Stimulated activated naive CD8-positive, alpha-beta T cell treated with anti-CD3 and anti-CD28 coated beads, Interleukin-15, Interleukin-2, amounts not matched to agents 100 U/mL and 50 U/mL, for 24 hours (primary cell): Measurements from ENCODE around the gene BIRC3.
"Not testable (repeated sequence)": the region's sequence is repeated elsewhere in the genome, so short reads cannot be mapped to it uniquely, and the experiment has no call there.

Source experiments
- ATAC-seq: fragments of 150-1000 bp; cut with Tn5 transposase; one replicate; pipeline ENCODE4 v1.10.0; 2021
- DNase-seq: peaks from one replicate; pipeline ENCODE4 v3.0.0; 2021

The BIRC3 gene

GRCh38 chr11:102296757-102297156 lies 20.5 kb upstream of the BIRC3 start:
- ATAC-seq, DNase-seq: not testable (repeated sequence)

GRCh38 chr11:102300837-102301236 lies 16.4 kb upstream of the BIRC3 start:
- ATAC-seq, DNase-seq: not testable (repeated sequence)

- no peak for DNase-seq
- no peak for ATAC-seq
Measured at GRCh38 chr11:102302241-102302640, 15.0 kb upstream of the BIRC3 start.

DNA sequence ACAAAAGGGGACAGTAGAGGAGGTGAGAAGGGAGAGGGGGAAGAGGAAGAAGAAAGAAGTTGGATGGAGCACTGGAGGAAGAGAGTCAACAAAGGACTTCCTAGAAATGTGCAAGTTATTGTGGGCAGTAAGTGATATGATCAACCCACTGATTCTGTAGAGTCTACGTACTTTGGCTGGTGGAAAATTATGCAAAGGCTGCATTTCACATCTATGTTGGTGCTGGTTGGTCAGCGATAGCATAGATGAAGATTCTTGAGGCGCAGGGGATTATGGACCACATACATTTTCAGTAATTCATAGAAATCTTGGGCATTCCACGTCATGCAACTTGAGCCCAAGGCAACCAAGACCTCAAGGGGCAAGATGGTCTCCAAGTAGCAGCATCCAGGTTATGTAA lies 12.6 kb upstream of the BIRC3 start:
- ATAC-seq = peak; percentile 48
- no peak for DNase-seq

- no peak for DNase-seq
- no peak for ATAC-seq
Measured at GRCh38 chr11:102305352-102306047, 11.8 kb upstream of the BIRC3 start.

DNA sequence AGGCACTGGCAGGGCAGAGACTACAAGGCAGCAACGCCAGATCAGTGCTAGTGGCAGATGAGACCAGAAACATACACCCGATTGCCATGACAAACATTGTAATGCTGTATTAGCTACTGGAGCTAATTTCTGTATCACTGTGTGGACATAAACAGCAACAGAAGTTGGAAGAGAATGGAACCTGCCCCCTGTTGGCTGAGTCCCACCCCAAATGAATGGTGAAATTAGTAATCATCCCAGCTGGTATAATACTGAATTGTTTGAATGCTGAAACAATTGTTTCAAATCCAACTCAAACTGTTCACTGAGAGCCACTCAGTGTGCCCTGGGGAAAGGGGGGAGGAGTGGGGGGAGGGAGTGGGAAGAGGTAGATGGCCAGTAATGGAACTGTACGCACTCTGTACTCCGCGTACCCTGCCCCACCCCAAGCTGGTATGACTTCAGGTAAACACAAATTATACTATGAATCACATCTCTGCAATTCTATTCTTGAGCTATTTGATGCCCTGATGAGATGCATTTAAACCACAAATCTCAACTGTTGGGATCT lies 11.2 kb upstream of the BIRC3 start:
- ATAC-seq = peak; percentile 36
- no peak for DNase-seq

- peak; percentile 50 for ATAC-seq
- no peak for DNase-seq
Measured at GRCh38 chr11:102306817-102307726, 10.2 kb upstream of the BIRC3 start.

DNA sequence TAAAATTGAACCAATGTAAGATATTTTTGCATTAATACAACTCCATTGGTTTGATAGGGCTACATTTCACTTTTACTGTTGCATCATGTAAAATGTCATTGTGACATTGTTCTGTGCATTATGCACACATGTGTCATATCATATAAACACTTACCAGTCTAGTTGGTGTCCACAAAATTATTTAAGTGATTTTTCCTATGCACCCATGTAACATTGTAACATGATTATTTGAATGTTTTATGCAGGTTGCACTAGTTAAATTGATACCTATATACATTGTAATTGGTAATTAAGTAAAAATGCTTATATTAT lies 9.6 kb upstream of the BIRC3 start:
- DNase-seq (no peak), ATAC-seq (no peak)

- no peak for DNase-seq
Measured at GRCh38 chr11:102309621-102310541, 7.4 kb upstream of the BIRC3 start.

DNA sequence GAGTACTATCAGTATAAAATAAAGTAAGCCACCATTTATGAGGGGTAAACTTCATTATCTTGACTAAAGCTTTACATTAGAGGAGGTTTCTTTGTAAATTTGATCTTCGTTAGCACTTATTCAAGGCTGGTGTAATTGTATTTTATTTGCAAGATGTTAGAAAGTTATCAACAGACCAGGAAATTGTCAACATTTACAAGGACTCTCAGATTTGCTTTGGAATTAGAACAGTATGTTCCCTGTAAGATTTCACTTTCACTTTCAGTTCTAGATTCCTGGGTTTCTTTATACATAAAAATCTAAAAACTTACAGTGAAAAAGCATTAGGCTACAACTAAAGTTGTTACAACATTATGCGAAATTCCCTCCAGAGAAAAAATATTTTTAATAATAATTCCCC lies 4.6 kb upstream of the BIRC3 start:
- DNase-seq = no peak
- ATAC-seq = no peak

More at GRCh38 chr11:102309621-102310541, 7.4 kb upstream of the BIRC3 start:
- no peak for ATAC-seq

DNA sequence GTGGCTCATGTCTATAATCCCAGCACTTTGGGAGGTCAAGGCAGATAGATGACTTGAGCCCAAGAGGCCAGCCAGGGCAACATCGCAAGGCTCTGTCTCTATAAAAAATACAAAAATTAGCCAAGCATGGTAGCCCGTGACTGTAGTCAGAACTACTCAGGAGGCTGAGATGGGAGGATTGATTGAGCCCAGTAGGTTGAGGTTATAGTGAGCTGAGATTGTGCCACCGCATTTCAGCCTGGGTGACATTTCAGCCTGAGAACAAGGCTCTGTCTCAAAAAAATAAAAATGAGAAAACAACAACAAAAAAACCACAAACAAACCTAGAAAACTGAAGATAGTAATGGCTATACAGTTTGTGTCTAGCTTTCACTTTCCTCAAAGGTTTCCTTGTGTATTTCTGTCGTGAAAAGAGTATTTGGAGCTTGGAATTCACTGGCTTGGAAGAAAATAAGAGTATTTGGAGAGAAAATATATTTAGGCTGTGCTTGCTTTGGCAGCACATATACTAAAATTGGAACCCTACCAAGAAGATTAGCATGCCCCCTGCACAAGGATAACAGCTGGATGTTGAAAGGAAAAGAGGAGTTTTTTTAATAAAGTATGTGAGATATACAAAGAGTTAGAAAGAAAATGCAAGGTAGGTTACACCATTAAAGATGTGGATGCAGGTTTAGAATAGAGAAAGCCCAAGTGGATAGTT lies 3.9 kb upstream of the BIRC3 start:
- no peak for DNase-seq
- no peak for ATAC-seq

- DNase-seq (no peak), ATAC-seq (no peak)
Measured at GRCh38 chr11:102314784-102315183, 2.5 kb upstream of the BIRC3 start.

GRCh38 chr11:102316346-102316904 lies 859 bp upstream of the BIRC3 start:
- DNase-seq = no peak
- no peak for ATAC-seq

GRCh38 chr11:102317768-102318103 lies 452 bp downstream of the BIRC3 start:
- DNase-seq (no peak), ATAC-seq (no peak)

DNA sequence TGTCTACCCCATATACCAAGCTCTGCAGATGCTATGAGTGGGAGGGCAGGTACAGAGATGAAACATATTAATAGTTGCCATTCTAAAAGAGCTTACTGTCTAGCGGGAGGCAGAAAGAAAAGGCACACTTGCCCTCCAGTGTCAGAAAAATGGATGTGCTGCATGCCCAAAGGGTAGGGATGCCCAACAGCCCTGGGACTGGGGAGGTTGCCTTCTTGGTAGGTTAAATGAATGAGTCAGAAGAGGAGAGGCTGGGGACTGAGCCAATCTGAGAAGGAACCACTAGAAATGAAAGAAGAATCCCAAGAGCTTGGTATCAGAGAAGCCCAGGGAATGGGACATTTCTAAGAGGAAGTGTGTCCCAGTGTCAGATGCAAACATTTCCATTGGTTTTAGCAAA lies 1.2 kb downstream of the BIRC3 start:
- ATAC-seq = peak; percentile 27

GRCh38 chr11:102319544-102319943 lies 2.3 kb downstream of the BIRC3 start:
- ATAC-seq (no peak), DNase-seq (no peak)

More for the DNA sequence above, 1.2 kb downstream of the BIRC3 start:
- peak; percentile 65 for DNase-seq

DNA sequence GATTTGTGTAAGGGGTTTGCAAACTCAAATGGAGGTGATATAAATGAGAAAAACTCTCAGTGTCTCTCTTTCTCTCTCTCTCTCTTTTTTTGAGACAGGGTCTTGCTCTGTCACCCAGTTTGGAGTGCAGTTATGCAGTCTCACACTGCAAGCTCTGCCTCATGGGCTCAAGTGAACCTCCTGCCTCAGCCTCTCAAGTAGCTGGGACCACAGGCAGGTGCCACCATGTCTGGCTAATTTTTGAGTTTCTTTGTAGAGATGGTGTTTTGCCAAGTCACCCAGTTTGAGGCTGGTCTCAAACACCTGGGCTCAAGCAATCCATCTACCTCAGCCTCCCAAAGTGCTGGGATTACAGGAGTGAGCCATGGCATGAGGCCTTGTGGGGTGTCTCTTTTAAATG lies 2.9 kb downstream of the BIRC3 start:
- no peak for DNase-seq

DNA sequence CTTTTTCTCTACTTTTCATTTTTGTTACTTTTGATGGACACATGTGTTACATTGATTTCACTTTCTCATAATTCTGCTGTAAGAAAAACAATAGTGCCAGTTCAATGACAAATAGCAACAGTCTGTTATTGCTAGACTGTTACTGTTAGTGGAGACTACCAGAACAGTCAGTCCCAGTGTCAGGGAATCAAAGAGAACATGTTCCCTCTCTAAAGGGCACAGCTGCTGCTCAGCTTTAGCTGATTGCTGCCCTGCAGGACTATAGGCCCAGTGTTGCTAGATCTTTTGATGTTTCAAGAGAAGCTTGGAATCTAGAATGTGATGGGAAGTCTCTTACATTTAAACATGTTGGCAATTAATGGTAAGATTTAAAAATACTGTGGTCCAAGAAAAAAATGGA lies 3.4 kb downstream of the BIRC3 start:
- no peak for ATAC-seq
- DNase-seq = no peak

More for the DNA sequence above, 2.9 kb downstream of the BIRC3 start:
- no peak for ATAC-seq

DNA sequence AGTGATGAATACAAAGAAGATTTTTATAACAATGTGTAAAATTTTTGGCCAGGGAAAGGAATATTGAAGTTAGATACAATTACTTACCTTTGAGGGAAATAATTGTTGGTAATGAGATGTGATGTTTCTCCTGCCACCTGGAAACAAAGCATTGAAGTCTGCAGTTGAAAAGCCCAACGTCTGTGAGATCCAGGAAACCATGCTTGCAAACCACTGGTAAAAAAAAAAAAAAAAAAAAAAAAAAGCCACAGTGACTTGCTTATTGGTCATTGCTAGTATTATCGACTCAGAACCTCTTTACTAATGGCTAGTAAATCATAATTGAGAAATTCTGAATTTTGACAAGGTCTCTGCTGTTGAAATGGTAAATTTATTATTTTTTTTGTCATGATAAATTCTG lies 5.3 kb downstream of the BIRC3 start:
- ATAC-seq (no peak), DNase-seq (no peak)

DNA sequence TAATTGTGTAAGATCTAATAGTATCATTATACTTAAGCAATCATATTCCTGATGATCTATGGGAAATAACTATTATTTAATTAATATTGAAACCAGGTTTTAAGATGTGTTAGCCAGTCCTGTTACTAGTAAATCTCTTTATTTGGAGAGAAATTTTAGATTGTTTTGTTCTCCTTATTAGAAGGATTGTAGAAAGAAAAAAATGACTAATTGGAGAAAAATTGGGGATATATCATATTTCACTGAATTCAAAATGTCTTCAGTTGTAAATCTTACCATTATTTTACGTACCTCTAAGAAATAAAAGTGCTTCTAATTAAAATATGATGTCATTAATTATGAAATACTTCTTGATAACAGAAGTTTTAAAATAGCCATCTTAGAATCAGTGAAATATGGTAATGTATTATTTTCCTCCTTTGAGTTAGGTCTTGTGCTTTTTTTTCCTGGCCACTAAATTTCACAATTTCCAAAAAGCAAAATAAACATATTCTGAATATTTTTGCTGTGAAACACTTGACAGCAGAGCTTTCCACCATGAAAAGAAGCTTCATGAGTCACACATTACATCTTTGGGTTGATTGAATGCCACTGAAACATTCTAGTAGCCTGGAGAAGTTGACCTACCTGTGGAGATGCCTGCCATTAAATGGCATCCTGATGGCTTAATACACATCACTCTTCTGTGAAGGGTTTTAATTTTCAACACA lies 6.4 kb downstream of the BIRC3 start:
- ATAC-seq = no peak
- DNase-seq = no peak

- DNase-seq (no peak), ATAC-seq (no peak)
Measured at GRCh38 chr11:102325088-102325487, 7.8 kb downstream of the BIRC3 start.
